Mesendoderm (in vitro differentiated cells): ENCODE measurements around the gene TUBA1C.

Experiments used
- DNase-seq: peaks from one replicate; pipeline ENCODE4 v3.0.0; 2013
- H2AK5ac ChIP-seq: 2 replicates; pipeline ENCODE4 v1.6.1; 2013; ENCODE audit warnings: low read length, inconsistent platforms
- H2BK120ac ChIP-seq: 2 replicates; pipeline ENCODE4 v1.6.1; 2013; ENCODE audit warnings: low read depth, mild to moderate bottlenecking, low read length, moderate library complexity, mixed read lengths
- H2BK15ac ChIP-seq: replicated peaks from 2 replicates; pipeline ENCODE4 v1.6.1; 2013; ENCODE audit warnings: low read depth, mild to moderate bottlenecking, moderate library complexity
- H2BK5ac ChIP-seq: 2 replicates; pipeline ENCODE4 v1.6.1; 2013; ENCODE audit warnings: low read length, inconsistent platforms
- H3K18ac ChIP-seq: 2 replicates; pipeline ENCODE4 v1.6.1; 2013; ENCODE audit warnings: mild to moderate bottlenecking, low read length, mixed read lengths
- H3K23ac ChIP-seq: one replicate; pipeline ENCODE4 v1.6.1; 2013; ENCODE audit warnings: low read length
- H3K27ac ChIP-seq: 2 replicates; pipeline ENCODE4 v1.5.1; 2013; ENCODE audit warnings: low read depth, mild to moderate bottlenecking, inconsistent platforms, low read length, moderate library complexity
- H3K27me3 ChIP-seq: 2 replicates; pipeline ENCODE4 v1.6.1; 2013; ENCODE audit warnings: low read length, control low read depth, mild to moderate bottlenecking, inconsistent platforms; ENCODE audit not compliant: insufficient read depth, poor library complexity
- H3K36me3 ChIP-seq: 2 replicates; pipeline ENCODE4 v1.6.1; 2013; ENCODE audit warnings: low read length, inconsistent platforms; ENCODE audit not compliant: control insufficient read depth, insufficient read depth
- H3K4ac ChIP-seq: one replicate; pipeline ENCODE4 v1.6.1; 2013; ENCODE audit warnings: low read depth, mild to moderate bottlenecking, low read length, moderate library complexity
- H3K4me1 ChIP-seq: 2 replicates; pipeline ENCODE4 v1.6.1; 2013; ENCODE audit warnings: low read depth, low read length, inconsistent platforms; ENCODE audit not compliant: control insufficient read depth
- H3K4me2 ChIP-seq: 2 replicates; pipeline ENCODE4 v1.6.1; 2013; ENCODE audit warnings: low read length
- H3K4me3 ChIP-seq: 2 replicates; pipeline ENCODE4 v1.5.1; 2013; ENCODE audit warnings: mild to moderate bottlenecking, low read length
- H3K56ac ChIP-seq: one replicate; pipeline ENCODE4 v1.6.1; 2013; ENCODE audit warnings: low read length
- H3K79me1 ChIP-seq: 2 replicates; pipeline ENCODE4 v1.6.1; 2013; ENCODE audit warnings: low read length, inconsistent platforms
- H3K79me2 ChIP-seq: 2 replicates; pipeline ENCODE4 v1.6.1; 2013; ENCODE audit warnings: mild to moderate bottlenecking, low read length; ENCODE audit not compliant: control insufficient read depth, insufficient read depth
- H3K9ac ChIP-seq: 2 replicates; pipeline ENCODE4 v1.6.1; 2013; ENCODE audit warnings: low read length, inconsistent platforms
- H4K5ac ChIP-seq: one replicate; pipeline ENCODE4 v1.6.1; 2013; ENCODE audit warnings: low read length
- H4K8ac ChIP-seq: one replicate; pipeline ENCODE4 v1.6.1; 2013; ENCODE audit warnings: low read depth, mild to moderate bottlenecking, control low read depth, low read length, moderate library complexity
- WGBS: extraction: QIAGEN DNeasy Blood & Tissue Kit; methylation state at CpG from one replicate; pipeline ENCODE4 v1.1.7; 2013; ENCODE audit warnings: low lambda C conversion rate, missing lambda C conversion rate; ENCODE audit not compliant: insufficient coverage; ENCODE audit errors: extremely low coverage; 5-methylcytosine and 5-hydroxymethylcytosine counted together

Gene TUBA1C

DNA sequence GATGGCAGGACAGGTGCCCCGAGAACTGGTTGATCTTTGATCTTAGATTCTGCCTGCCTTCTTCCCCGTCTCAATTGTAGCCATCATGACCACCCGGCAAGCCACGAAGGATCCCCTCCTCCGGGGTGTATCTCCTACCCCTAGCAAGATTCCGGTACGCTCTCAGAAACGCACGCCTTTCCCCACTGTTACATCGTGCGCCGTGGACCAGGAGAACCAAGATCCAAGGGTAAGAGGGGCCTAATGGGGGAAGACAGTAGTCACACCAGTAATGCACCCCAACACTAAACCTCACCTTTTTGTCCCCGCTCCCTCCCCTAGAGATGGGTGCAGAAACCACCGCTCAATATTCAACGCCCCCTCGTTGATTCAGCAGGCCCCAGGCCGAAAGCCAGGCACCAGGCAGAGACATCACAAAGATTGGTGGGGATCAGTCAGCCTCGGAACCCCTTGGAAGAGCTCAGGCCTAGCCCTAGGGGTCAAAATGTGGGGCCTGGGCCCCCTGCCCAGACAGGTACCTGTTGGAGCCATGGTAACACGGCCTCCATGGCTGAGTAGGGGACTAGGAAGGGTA is 58.7 kb downstream of the TUBA1C start:
- H3K23ac ChIP-seq = peak overlapping the region; percentile 45
- no peak overlapping the region for H4K8ac ChIP-seq
- no peak for DNase-seq
- H3K27me3 ChIP-seq = no peaks in the 10 kb centered on the region
- H3K9ac ChIP-seq = peak overlapping the region; percentile 99
- no peak overlapping the region for H2BK15ac ChIP-seq
- H3K56ac ChIP-seq = peak overlapping the region; percentile 99
- no peak overlapping the region for H3K18ac ChIP-seq
- H3K4me3 ChIP-seq = peak overlapping the region; percentile 100
- peaks cover 8% of the 10 kb centered on the region for H3K36me3 ChIP-seq
- H2AK5ac ChIP-seq = peak overlapping the region; percentile 72
- H4K5ac ChIP-seq = no peak overlapping the region
- no CpG with 5 or more reads among the region's 19 CpGs for WGBS
- H2BK120ac ChIP-seq = no peak overlapping the region
- H3K79me1 ChIP-seq = peaks cover 7% of the 10 kb centered on the region
- peaks cover 4% of the 10 kb centered on the region for H3K4me1 ChIP-seq
- no peak overlapping the region for H3K4ac ChIP-seq
- peak overlapping the region; percentile 97 for H3K4me2 ChIP-seq
- peaks cover 6% of the 10 kb centered on the region for H3K79me2 ChIP-seq
- no peak overlapping the region for H3K27ac ChIP-seq
- H2BK5ac ChIP-seq = peak overlapping the region; percentile 30
